DND-41 (cell line): ENCODE results near the gene TMEM163.

Experiments used
- CTCF ChIP-seq: IDR thresholded peaks from 2 replicates; pipeline ENCODE4 v1.5.1; 2012; ENCODE audit warnings: borderline replicate concordance, low read length, moderate library complexity, mild to moderate bottlenecking; ENCODE audit not compliant: poor library complexity, severe bottlenecking; ENCODE audit errors: extremely low read depth
- EZH2 ChIP-seq: IDR thresholded peaks from 3 replicates; pipeline ENCODE4 v1.6.1; 2012; ENCODE audit warnings: borderline replicate concordance, low read depth, mild to moderate bottlenecking, moderate library complexity, low read length, inconsistent platforms; ENCODE audit not compliant: severe bottlenecking

- TF ChIP-seq CTCF (no peak), EZH2 (no peak)
Observed at GRCh38 chr2:134513465-134513804, 205.4 kb downstream of the TMEM163 start.
